NT2/D1 (cell line): Measurements from ENCODE around the gene RNU6-9.

Experiments used
- DNase-seq: peaks from one replicate; pipeline ENCODE4 v3.0.0-alpha.2; 2011; ENCODE audit warnings: low read depth, low spot score
- H3K27me3 ChIP-seq: 2 replicates; pipeline ENCODE4 v1.6.0; 2011; ENCODE audit warnings: mild to moderate bottlenecking; ENCODE audit not compliant: insufficient read length, insufficient read depth
- H3K36me3 ChIP-seq: 2 replicates; pipeline ENCODE4 v1.6.1; 2011; ENCODE audit warnings: mild to moderate bottlenecking, low read length, mixed read lengths; ENCODE audit not compliant: insufficient read depth, insufficient read length
- H3K4me1 ChIP-seq: 2 replicates; pipeline ENCODE4 v1.5.1; 2011; ENCODE audit not compliant: insufficient read depth, insufficient read length
- H3K4me3 ChIP-seq: 2 replicates; pipeline ENCODE4 v1.5.1; 2011; ENCODE audit warnings: low read depth; ENCODE audit not compliant: insufficient read length
- H3K9ac ChIP-seq: 2 replicates; pipeline ENCODE4 v1.6.0; 2011; ENCODE audit warnings: low read depth; ENCODE audit not compliant: insufficient read length
- H3K9me3 ChIP-seq: 2 replicates; pipeline ENCODE4 v1.5.1; 2011; ENCODE audit warnings: mild to moderate bottlenecking, low read length; ENCODE audit not compliant: insufficient read depth
- SUZ12 ChIP-seq: IDR thresholded peaks from 2 replicates; pipeline ENCODE4 v1.6.1; 2011; ENCODE audit not compliant: insufficient read length, insufficient read depth; ENCODE audit errors: extremely low read depth
- YY1 ChIP-seq: IDR thresholded peaks from 2 replicates; pipeline ENCODE4 v1.6.1; 2011; ENCODE audit not compliant: insufficient read length, insufficient read depth
- ZNF274 ChIP-seq: IDR thresholded peaks from 2 replicates; pipeline ENCODE4 v1.6.1; 2011; ENCODE audit warnings: mild to moderate bottlenecking, low read depth, low read length

RNU6-9 gene

DNA sequence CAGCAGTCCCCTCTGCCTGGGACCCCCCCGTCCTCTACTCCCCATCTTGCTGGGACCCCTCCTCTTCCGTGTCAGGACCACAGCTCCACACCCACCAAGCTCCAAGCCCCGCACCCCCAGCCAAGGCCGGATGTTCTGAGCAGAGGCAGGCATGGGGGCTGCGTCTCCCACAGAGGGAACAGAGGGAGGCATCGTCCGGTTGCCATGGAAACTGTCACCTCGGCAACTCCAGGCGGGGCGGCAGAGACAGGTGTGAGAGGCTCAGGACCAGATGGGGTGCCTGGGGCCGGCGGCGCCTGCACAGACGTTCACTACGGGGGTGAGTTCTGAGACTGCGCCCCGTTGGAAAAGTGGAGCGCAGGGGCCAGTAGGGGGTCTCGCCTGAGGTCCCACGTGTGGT lies 5.4 kb downstream of the RNU6-9 start:
- Histone ChIP-seq H3K9me3 (no peaks in the 10 kb centered on the region), H3K27me3 (no peaks in the 10 kb centered on the region), H3K9ac (no peak overlapping the region), H3K36me3 (peaks cover 51% of the 10 kb centered on the region), H3K4me3 (no peak overlapping the region), H3K4me1 (peaks cover 17% of the 10 kb centered on the region)
- DNase-seq, result no peak
- no peak for TF ChIP-seq YY1
- no peak for TF ChIP-seq SUZ12
- no peak for TF ChIP-seq ZNF274

DNA sequence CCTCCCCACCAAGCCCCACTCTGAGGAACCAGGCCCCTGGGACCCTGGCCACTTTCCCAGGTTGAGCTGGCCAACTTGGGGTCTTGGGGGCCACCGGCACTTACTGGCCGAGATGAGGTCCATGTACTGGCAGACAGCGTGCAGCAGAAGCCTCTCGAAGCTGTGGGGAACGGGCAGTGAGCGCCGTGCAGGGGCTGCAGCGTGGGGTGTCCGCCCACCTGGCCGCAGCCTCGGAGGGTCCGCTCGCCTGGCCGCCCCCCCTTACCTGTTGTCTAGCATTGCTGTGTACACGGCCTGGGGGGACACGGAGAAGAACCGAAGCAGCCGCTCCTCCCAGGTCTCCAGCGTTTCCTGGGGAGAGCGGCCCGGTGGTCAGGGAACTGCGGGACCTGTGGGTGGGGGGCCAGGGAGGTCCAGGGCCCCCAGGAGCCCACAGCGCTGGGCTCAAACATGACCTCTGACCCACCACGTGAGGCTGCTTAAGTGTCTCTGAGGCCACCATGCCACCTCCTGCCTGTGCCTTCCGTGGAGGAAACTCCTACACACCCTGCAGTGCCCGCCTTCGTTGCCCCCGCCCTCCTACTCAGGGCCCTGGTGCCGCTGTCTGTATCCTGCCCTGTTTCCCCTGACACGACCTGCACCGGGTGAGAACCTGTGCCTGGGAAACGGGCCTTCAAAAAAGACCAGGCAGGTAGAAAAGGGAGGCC lies 6.2 kb downstream of the RNU6-9 start:
- DNase-seq, result no peak

DNA sequence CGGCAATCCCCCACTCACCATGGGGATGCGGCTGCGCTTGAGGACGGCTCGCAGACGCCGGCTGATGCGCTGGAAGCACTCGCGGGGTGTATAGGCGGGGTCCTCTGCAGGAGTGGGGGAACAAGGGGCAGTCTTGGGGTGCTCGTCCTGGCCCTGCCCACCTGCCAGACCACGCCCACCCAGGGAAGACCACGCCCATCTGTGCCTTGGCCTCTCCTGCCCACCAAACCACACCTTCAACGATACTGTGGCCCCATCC lies 6.7 kb downstream of the RNU6-9 start:
- H3K9me3 ChIP-seq, result no peaks in the 10 kb centered on the region
- no peak for DNase-seq
- no peak for TF ChIP-seq SUZ12
- no peak for TF ChIP-seq YY1
- TF ChIP-seq ZNF274, result no peak
- no peaks in the 10 kb centered on the region for H3K27me3 ChIP-seq
- H3K36me3 ChIP-seq, result peaks cover 56% of the 10 kb centered on the region
- no peak overlapping the region for H3K4me3 ChIP-seq
- peaks cover 17% of the 10 kb centered on the region for H3K4me1 ChIP-seq
- no peak overlapping the region for H3K9ac ChIP-seq

More for the DNA sequence above, 6.2 kb downstream of the RNU6-9 start:
- Histone ChIP-seq H3K4me1 (peaks cover 17% of the 10 kb centered on the region), H3K9me3 (no peaks in the 10 kb centered on the region), H3K27me3 (no peaks in the 10 kb centered on the region), H3K36me3 (peaks cover 53% of the 10 kb centered on the region), H3K9ac (no peak overlapping the region), H3K4me3 (no peak overlapping the region)
- no peak for TF ChIP-seq ZNF274

GRCh38 chr19:900302-901111 lies 7.2 kb downstream of the RNU6-9 start:
- DNase-seq, result no peak
- H3K9ac ChIP-seq, result no peak overlapping the region
- peaks cover 14% of the 10 kb centered on the region for H3K4me1 ChIP-seq
- H3K9me3 ChIP-seq, result no peaks in the 10 kb centered on the region
- TF ChIP-seq ZNF274 (no peak), SUZ12 (no peak), YY1 (no peak)
- H3K36me3 ChIP-seq, result peaks cover 56% of the 10 kb centered on the region
- H3K27me3 ChIP-seq, result no peaks in the 10 kb centered on the region
- H3K4me3 ChIP-seq, result no peak overlapping the region

- Histone ChIP-seq H3K36me3 (peaks cover 52% of the 10 kb centered on the region), H3K4me3 (no peak overlapping the region), H3K4me1 (peaks cover 11% of the 10 kb centered on the region), H3K27me3 (no peaks in the 10 kb centered on the region), H3K9ac (no peak overlapping the region), H3K9me3 (no peaks in the 10 kb centered on the region)
- no peak for TF ChIP-seq YY1
- TF ChIP-seq SUZ12, result no peak
- TF ChIP-seq ZNF274, result no peak
- no peak for DNase-seq
Measured at GRCh38 chr19:901216-902092, 8.2 kb downstream of the RNU6-9 start.

DNA sequence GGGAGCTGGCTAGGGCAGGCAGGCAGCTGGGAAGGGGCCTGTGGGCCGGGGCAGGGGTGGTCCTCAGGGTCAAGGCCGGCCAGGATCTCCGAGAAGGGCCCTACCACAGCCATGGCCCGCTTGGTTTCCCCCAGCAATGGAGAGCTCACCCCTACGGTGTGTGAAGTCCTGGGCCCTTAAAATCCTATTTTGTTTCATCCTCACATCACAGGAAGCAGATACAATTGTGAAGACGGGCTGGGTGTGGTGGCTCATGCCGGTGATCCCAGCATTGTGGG lies 8.7 kb downstream of the RNU6-9 start:
- no peak for DNase-seq
- no peaks in the 10 kb centered on the region for H3K9me3 ChIP-seq
- no peak overlapping the region for H3K4me3 ChIP-seq
- no peak overlapping the region for H3K9ac ChIP-seq
- H3K27me3 ChIP-seq, result no peaks in the 10 kb centered on the region
- peaks cover 11% of the 10 kb centered on the region for H3K4me1 ChIP-seq
- H3K36me3 ChIP-seq, result peaks cover 46% of the 10 kb centered on the region
- TF ChIP-seq ZNF274 (no peak), SUZ12 (no peak), YY1 (no peak)

- H3K9me3 ChIP-seq, result no peaks in the 10 kb centered on the region
- TF ChIP-seq YY1 (no peak), SUZ12 (no peak), ZNF274 (no peak)
Measured at GRCh38 chr19:902446-903226, 9.4 kb downstream of the RNU6-9 start.

More at GRCh38 chr19:902446-903226, 9.4 kb downstream of the RNU6-9 start:
- H3K4me3 ChIP-seq, result no peak overlapping the region
- H3K36me3 ChIP-seq, result peaks cover 40% of the 10 kb centered on the region
- DNase-seq, result no peak
- peaks cover 13% of the 10 kb centered on the region for H3K4me1 ChIP-seq
- H3K9ac ChIP-seq, result no peak overlapping the region
- no peaks in the 10 kb centered on the region for H3K27me3 ChIP-seq
